SK-N-SH treated with all-trans-retinoic acid at 6 μM for 48 hours (cell line): Measurements from ENCODE around the gene ATP2B1.

ENCODE experiments used
- PATZ1 ChIP-seq: fragments of 250-450 bp; sonication (Bioruptor Pico); IDR thresholded peaks from 2 replicates; pipeline ENCODE4 v1.8.0; 2020; ENCODE audit warnings: mild to moderate bottlenecking, moderate library complexity, borderline replicate concordance
- ZC3H10 ChIP-seq: fragments of 250-450 bp; sonication (Bioruptor Pico); IDR thresholded peaks from 2 replicates; pipeline ENCODE4 v1.5.1; 2021; ENCODE audit warnings: mild to moderate bottlenecking, moderate library complexity
- ZNF565 ChIP-seq: fragments of 450-650 bp; formaldehyde crosslinking; conservative IDR thresholded peaks from 2 replicates; pipeline ENCODE4 v1.5.0; 2020; ENCODE audit warnings: low read depth, mild to moderate bottlenecking, moderate library complexity

- TF ChIP-seq ZNF565 (CRISPR knock-in tag), result no peak
- TF ChIP-seq ZC3H10 (CRISPR knock-in tag), result no peak
- TF ChIP-seq PATZ1 (CRISPR knock-in tag), result no peak
Observed at GRCh38 chr12:89565002-89565401, 143.6 kb downstream of the ATP2B1 start.
